Measurements from ENCODE around the gene CRLF3. TPM values are rescaled to one million over a fixed set of nuclear protein-coding genes. Genes with fewer than 3 reads are reported as not detected.
A peak's percentile ranks its signal among the peaks of the same experiment; 100 is the strongest.

CRLF3 gene
- total RNA-seq, 1 experiment from 2014 or later = 17.9 TPM

- no peak for TF ChIP-seq AFF4 (CRISPR knock-in tag; IDR thresholded peaks at IDR 0.05; ENCODE audit: borderline replicate concordance)
- no peak for TF ChIP-seq ATF1 (CRISPR knock-in tag; IDR thresholded peaks at IDR 0.05)
- TF ChIP-seq ARID4B (CRISPR knock-in tag; IDR thresholded peaks at IDR 0.05; ENCODE audit: borderline replicate concordance) = no peak
- no peak for TF ChIP-seq JAZF1 (CRISPR knock-in tag; IDR thresholded peaks at IDR 0.05)
- TF ChIP-seq PRDM15 (CRISPR knock-in tag; IDR thresholded peaks at IDR 0.05) = no peak
- TF ChIP-seq NFATC4 (CRISPR knock-in tag; IDR thresholded peaks at IDR 0.05) = no peak
- TF ChIP-seq ZNF121 (CRISPR knock-in tag; IDR thresholded peaks at IDR 0.05) = no peak
- no peak for TF ChIP-seq HMGXB4 (CRISPR knock-in tag; IDR thresholded peaks at IDR 0.05)
Measured at GRCh38 chr17:30788918-30789317, 35.6 kb downstream of the CRLF3 start (continued).

- Mint-ChIP-seq H3K9me3 (0 out of 2 replicates have a peak, but pooled peaks cover 4% of the 10 kb centered on the region), H3K36me3 (peaks cover 43% of the 10 kb centered on the region), H3K4me1 (no peaks in the 10 kb centered on the region), H3K27me3 (ENCODE audit: low read depth) (no peaks in the 10 kb centered on the region), H3K4me3 (no peak overlapping the region), H3K27ac (no peak overlapping the region)
- TF ChIP-seq TP53 (CRISPR knock-in tag; IDR thresholded peaks at IDR 0.05) (no peak), E2F1 (CRISPR knock-in tag; IDR thresholded peaks at IDR 0.05) (no peak), ZNF263 (CRISPR knock-in tag; IDR thresholded peaks at IDR 0.05; ENCODE audit: low read depth) (no peak), ZNF121 (CRISPR knock-in tag; IDR thresholded peaks at IDR 0.05) (peak; percentile 84)
- ChIA-PET CTCF (no interaction called here), POLR2A (no interaction called here)
- DNase-seq (ENCODE audit: low spot score) = no peak
- ATAC-seq = no peak
Measured at GRCh38 chr17:30782206-30782605, 42.3 kb downstream of the CRLF3 start.

Data from WTC11 (cell line).